Astrocyte (in vitro differentiated cells and primary cell): ENCODE results near the gene BICC1. TPM values are rescaled to one million over a fixed set of nuclear protein-coding genes. Genes with fewer than 3 reads are reported as not detected.

Experiments
- DNase-seq: peaks from one replicate; pipeline ENCODE4 v3.0.0-alpha.2; 2010; ENCODE audit warnings: low read depth
- FAIRE-seq: peaks from 2 replicates; lab custom pipeline; 2011; peaks lifted over from hg19 to GRCh38; lab: Jason Lieb, UNC
- H2AFZ ChIP-seq: 2 replicates; pipeline ENCODE4 v1.6.0; 2012; ENCODE audit warnings: low read depth, low read length, inconsistent platforms
- H3K27ac ChIP-seq: 2 replicates; pipeline ENCODE4 v1.5.1; 2011; ENCODE audit warnings: low read depth, low read length, inconsistent platforms
- H3K27me3 ChIP-seq: 2 replicates; pipeline ENCODE4 v1.6.0; 2011; ENCODE audit warnings: low read length, inconsistent platforms; ENCODE audit not compliant: insufficient read depth
- H3K36me3 ChIP-seq: 2 replicates; pipeline ENCODE4 v1.5.1; 2011; ENCODE audit warnings: low read length, inconsistent platforms; ENCODE audit not compliant: insufficient read depth
- H3K4me1 ChIP-seq: 2 replicates; pipeline ENCODE4 v1.5.1; 2011; ENCODE audit warnings: low read length, inconsistent platforms; ENCODE audit not compliant: insufficient read depth
- H3K4me2 ChIP-seq: 2 replicates; pipeline ENCODE4 v1.6.0; 2012; ENCODE audit warnings: low read length, inconsistent platforms
- H3K4me3 ChIP-seq: 2 replicates; pipeline ENCODE4 v1.5.1; 2011; ENCODE audit warnings: low read depth, mild to moderate bottlenecking, low read length, inconsistent platforms; ENCODE audit not compliant: insufficient read depth
- H3K79me2 ChIP-seq: 2 replicates; pipeline ENCODE4 v1.6.0; 2012; ENCODE audit warnings: mild to moderate bottlenecking, low read length, inconsistent platforms; ENCODE audit not compliant: insufficient read depth
- H3K9ac ChIP-seq: 2 replicates; pipeline ENCODE4 v1.6.0; 2012; ENCODE audit warnings: mild to moderate bottlenecking, low read length, inconsistent platforms
- H3K9me3 ChIP-seq: 2 replicates; pipeline ENCODE4 v1.5.1; 2012; ENCODE audit warnings: low read depth, mild to moderate bottlenecking, low read length, inconsistent platforms; ENCODE audit not compliant: insufficient read depth
- H4K20me1 ChIP-seq: 2 replicates; pipeline ENCODE4 v1.6.0; 2012; ENCODE audit warnings: low read length, inconsistent platforms; ENCODE audit not compliant: insufficient read depth
- H3K27ac Mint-ChIP-seq: one replicate; pipeline ENCODE4 v1.8.0; 2021; ENCODE audit warnings: mild to moderate bottlenecking, mixed read lengths; ENCODE audit not compliant: unreplicated experiment
- H3K27me3 Mint-ChIP-seq: one replicate; pipeline ENCODE4 v1.8.0; 2021; ENCODE audit warnings: low read depth, mixed read lengths; ENCODE audit not compliant: unreplicated experiment
- H3K36me3 Mint-ChIP-seq: one replicate; pipeline ENCODE4 v1.8.0; 2021; ENCODE audit warnings: low read depth, mixed read lengths; ENCODE audit not compliant: unreplicated experiment
- H3K4me1 Mint-ChIP-seq: one replicate; pipeline ENCODE4 v1.8.0; 2021; ENCODE audit warnings: low read depth, mixed read lengths; ENCODE audit not compliant: unreplicated experiment
- H3K4me3 Mint-ChIP-seq: one replicate; pipeline ENCODE4 v1.8.0; 2021; ENCODE audit warnings: mild to moderate bottlenecking, moderate library complexity, mixed read lengths; ENCODE audit not compliant: unreplicated experiment
- H3K9me3 Mint-ChIP-seq: one replicate; pipeline ENCODE4 v1.8.0; 2021; ENCODE audit warnings: mild to moderate bottlenecking, mixed read lengths; ENCODE audit not compliant: unreplicated experiment
- EZH2 ChIP-seq: IDR thresholded peaks from 2 replicates; pipeline ENCODE4 v1.6.1; 2012; ENCODE audit warnings: mild to moderate bottlenecking, low read length, inconsistent platforms; ENCODE audit not compliant: insufficient read depth
- total RNA-seq: library from RNA; stranded (reverse); gene quantifications from 2 replicates; pipeline ENCODE4 v1.2.1, GENCODE V29; 2021
- TF ChIP-seq, protein P1 (sequence below): IDR thresholded peaks from 2 replicates; pipeline ENCODE4 v1.5.1; 2011; ENCODE audit warnings: low read depth, mild to moderate bottlenecking, inconsistent platforms, low read length, moderate library complexity; ENCODE audit not compliant: insufficient read depth

Gene BICC1
- total RNA-seq, 1 donor from 2014 or later: 23.0 TPM

DNA sequence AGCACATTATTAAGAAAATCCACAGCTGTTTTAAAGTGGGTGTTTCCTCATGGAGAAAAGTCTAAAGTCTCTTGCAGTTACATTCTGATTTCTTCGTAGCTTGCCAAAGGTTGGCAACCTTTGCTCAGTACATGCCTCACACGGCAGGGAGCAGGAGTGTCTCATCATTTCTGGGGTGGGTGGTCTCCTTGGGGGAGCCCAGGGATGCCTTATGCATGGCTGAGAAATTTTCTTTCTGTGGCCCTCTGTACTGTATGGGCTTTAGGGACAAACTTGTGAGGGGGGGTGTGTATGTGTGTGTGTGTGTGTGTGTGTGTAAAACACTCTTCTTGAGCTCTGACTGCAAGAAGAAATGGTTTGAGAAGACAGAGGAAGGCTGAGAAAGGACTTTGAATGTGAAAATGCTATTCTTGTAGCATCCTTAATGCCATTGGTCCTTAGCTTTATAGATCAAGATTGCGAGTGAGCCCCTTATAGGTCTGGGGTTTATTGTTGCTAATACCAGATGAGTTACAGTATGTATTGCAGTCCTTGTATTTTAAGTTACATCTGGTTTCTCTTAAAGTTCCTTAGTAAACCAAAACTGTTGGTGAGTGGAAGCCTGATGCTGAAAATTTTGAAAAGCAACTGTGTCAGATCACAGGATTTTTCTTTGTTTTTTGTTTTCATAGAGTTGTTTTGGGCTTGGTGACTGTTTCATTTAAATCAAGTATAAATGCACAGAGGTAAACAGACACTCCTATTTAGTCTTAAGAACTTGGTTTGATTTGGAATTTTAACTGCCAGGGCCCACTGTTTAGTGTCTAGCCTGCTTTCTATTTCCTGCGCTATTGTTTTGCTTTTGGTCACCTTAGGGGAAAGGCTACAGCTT lies 242.0 kb downstream of the BICC1 start:
- peaks cover 17% of the 10 kb centered on the region for H3K4me1 ChIP-seq
- Mint-ChIP-seq H3K4me1 (peaks cover 40% of the 10 kb centered on the region), H3K9me3 (no peaks in the 10 kb centered on the region)

DNA sequence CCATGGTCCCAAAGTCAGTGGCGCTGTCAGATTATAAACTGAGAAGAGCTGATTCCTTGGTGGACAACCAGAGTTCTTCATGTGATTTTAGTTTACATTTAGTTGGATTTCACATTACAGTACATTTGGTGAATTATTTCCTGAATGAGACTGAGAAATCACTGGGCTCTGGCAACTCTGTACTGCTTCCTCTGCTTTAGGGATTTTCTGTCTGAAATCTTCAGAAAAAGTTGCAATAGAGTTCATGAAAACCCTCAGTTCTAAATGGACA lies 242.6 kb downstream of the BICC1 start:
- Mint-ChIP-seq H3K36me3 (no peaks in the 10 kb centered on the region), H3K27me3 (no peaks in the 10 kb centered on the region), H3K4me1 (peaks cover 40% of the 10 kb centered on the region), H3K9me3 (no peaks in the 10 kb centered on the region), H3K27ac (peak overlapping the region; percentile 23), H3K4me3 (no peak overlapping the region)
- no peak overlapping the region for H3K4me3 ChIP-seq
- H3K79me2 ChIP-seq: peaks cover 33% of the 10 kb centered on the region
- no peak for DNase-seq
- no peak overlapping the region for H3K9ac ChIP-seq
- no peaks in the 10 kb centered on the region for H3K36me3 ChIP-seq
- H3K27me3 ChIP-seq: no peaks in the 10 kb centered on the region
- peak overlapping the region; percentile 75 for H3K27ac ChIP-seq
- peak overlapping the region; percentile 85 for H3K4me2 ChIP-seq
- no peaks in the 10 kb centered on the region for H3K9me3 ChIP-seq
- no peak overlapping the region for H2AFZ ChIP-seq
- FAIRE-seq: no peak
- TF ChIP-seq, protein P1, sequence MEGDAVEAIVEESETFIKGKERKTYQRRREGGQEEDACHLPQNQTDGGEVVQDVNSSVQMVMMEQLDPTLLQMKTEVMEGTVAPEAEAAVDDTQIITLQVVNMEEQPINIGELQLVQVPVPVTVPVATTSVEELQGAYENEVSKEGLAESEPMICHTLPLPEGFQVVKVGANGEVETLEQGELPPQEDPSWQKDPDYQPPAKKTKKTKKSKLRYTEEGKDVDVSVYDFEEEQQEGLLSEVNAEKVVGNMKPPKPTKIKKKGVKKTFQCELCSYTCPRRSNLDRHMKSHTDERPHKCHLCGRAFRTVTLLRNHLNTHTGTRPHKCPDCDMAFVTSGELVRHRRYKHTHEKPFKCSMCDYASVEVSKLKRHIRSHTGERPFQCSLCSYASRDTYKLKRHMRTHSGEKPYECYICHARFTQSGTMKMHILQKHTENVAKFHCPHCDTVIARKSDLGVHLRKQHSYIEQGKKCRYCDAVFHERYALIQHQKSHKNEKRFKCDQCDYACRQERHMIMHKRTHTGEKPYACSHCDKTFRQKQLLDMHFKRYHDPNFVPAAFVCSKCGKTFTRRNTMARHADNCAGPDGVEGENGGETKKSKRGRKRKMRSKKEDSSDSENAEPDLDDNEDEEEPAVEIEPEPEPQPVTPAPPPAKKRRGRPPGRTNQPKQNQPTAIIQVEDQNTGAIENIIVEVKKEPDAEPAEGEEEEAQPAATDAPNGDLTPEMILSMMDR: no peak
- no peak for TF ChIP-seq EZH2
- H4K20me1 ChIP-seq: peaks cover 25% of the 10 kb centered on the region
- H3K4me1 ChIP-seq: peaks cover 17% of the 10 kb centered on the region

More for the DNA sequence above, 242.0 kb downstream of the BICC1 start:
- no peaks in the 10 kb centered on the region for H3K27me3 ChIP-seq
- H3K27ac ChIP-seq: peak overlapping the region; percentile 75
- TF ChIP-seq, protein P1: no peak
- TF ChIP-seq EZH2: no peak
- peaks cover 33% of the 10 kb centered on the region for H3K79me2 ChIP-seq
- H3K9me3 ChIP-seq: no peaks in the 10 kb centered on the region
- peak overlapping the region; percentile 85 for H3K4me2 ChIP-seq
- Mint-ChIP-seq H3K4me3 (peak overlapping the region; percentile 43), H3K27me3 (no peaks in the 10 kb centered on the region), H3K36me3 (no peaks in the 10 kb centered on the region), H3K27ac (peak overlapping the region; percentile 55)
- peaks cover 28% of the 10 kb centered on the region for H4K20me1 ChIP-seq
- no peak overlapping the region for H2AFZ ChIP-seq
- H3K9ac ChIP-seq: no peak overlapping the region
- FAIRE-seq: no peak
- no peak overlapping the region for H3K4me3 ChIP-seq
- H3K36me3 ChIP-seq: no peaks in the 10 kb centered on the region
- no peak for DNase-seq

DNA sequence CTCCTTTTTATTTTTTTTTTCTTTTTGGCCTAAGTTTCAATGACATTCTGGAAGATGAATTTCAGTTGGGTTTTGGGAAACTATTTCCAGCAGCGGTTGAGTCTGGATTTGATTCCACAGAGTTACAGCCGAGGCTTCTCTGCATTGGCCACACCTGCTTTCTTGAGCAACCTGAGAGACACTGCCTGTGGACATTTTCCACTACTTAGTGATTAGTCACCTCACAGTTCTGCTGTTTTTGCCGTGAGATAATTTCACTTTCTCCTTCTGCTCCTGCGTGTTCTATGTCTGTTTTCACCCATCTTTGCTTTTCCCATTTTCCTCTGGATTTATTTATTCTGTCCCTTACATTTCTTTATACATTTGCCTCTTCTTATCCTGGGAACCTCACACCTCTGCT lies 243.0 kb downstream of the BICC1 start:
- H3K36me3 Mint-ChIP-seq: no peaks in the 10 kb centered on the region

More for the DNA sequence above, 243.0 kb downstream of the BICC1 start:
- Mint-ChIP-seq H3K27ac (peak overlapping the region; percentile 92), H3K27me3 (no peaks in the 10 kb centered on the region), H3K9me3 (no peaks in the 10 kb centered on the region), H3K4me1 (peaks cover 40% of the 10 kb centered on the region), H3K4me3 (peak overlapping the region; percentile 2)
- Histone ChIP-seq H3K4me1 (peaks cover 17% of the 10 kb centered on the region), H3K4me2 (peak overlapping the region; percentile 85), H3K79me2 (peaks cover 33% of the 10 kb centered on the region), H3K9me3 (no peaks in the 10 kb centered on the region), H2AFZ (no peak overlapping the region), H4K20me1 (peaks cover 25% of the 10 kb centered on the region), H3K27ac (peak overlapping the region; percentile 75), H3K4me3 (peak overlapping the region; percentile 40), H3K36me3 (no peaks in the 10 kb centered on the region), H3K27me3 (no peaks in the 10 kb centered on the region), H3K9ac (peak overlapping the region; percentile 72)
- TF ChIP-seq EZH2: no peak
- TF ChIP-seq, protein P1: no peak
- DNase-seq (peak; percentile 92), FAIRE-seq (no peak)
